ENCODE measurements around the gene MDM4. TPM values are rescaled to one million over a fixed set of nuclear protein-coding genes. Genes with fewer than 3 reads are reported as not detected.

MDM4 gene
- total and polyA plus RNA-seq, 4 donors, result 4.8 to 141 (median 57.7) TPM

- Histone ChIP-seq H3K27ac (ENCODE audit: low read depth in 1 of 2, low read length in 2 of 2) (no peak overlapping the region), H3K27me3 (ENCODE audit: control insufficient read depth in 1 of 2, insufficient read depth in 2 of 2, low read length in 1 of 2) (no peaks in the 10 kb centered on the region), H3K36me3 (ENCODE audit: control insufficient read depth in 1 of 2, insufficient read depth in 2 of 2, low read length in 1 of 2) (no peaks in the 10 kb centered on the region), H3K4me3 (ENCODE audit: low read length in 2 of 2) (no peak overlapping the region), H3K9me3 (ENCODE audit: control insufficient read depth, low read length) (no peaks in the 10 kb centered on the region), H3K4me1 (ENCODE audit: control insufficient read depth in 1 of 2, insufficient read depth in 2 of 2, low read length in 2 of 2) (no peaks in the 10 kb centered on the region)
- ATAC-seq (ENCODE audit: low FRiP score) (no peak), DNase-seq (no peak)
- intact Hi-C loops (cut with DNase I), result no loop called here
- 85 to 90% methylated on average over 10 of the region's 10 CpGs for WGBS, 2 donors
These were observed 83.4 kb downstream of the MDM4 start for GRCh38 chr1:204599596-204599995.

GRCh38 chr1:204600203-204600602 is 84.0 kb downstream of the MDM4 start:
- DNase-seq (no peak), ATAC-seq (ENCODE audit: low FRiP score) (no peak)
- H3K27me3 ChIP-seq (ENCODE audit: control insufficient read depth in 1 of 2, insufficient read depth in 2 of 2, low read length in 1 of 2), result no peaks in the 10 kb centered on the region
- H3K36me3 ChIP-seq (ENCODE audit: control insufficient read depth in 1 of 2, insufficient read depth in 2 of 2, low read length in 1 of 2), result no peaks in the 10 kb centered on the region
- H3K4me1 ChIP-seq (ENCODE audit: control insufficient read depth in 1 of 2, insufficient read depth in 2 of 2, low read length in 2 of 2), result no peaks in the 10 kb centered on the region
- H3K27ac ChIP-seq (ENCODE audit: low read depth in 1 of 2, low read length in 2 of 2), result no peak overlapping the region
- no peaks in the 10 kb centered on the region for H3K9me3 ChIP-seq (ENCODE audit: control insufficient read depth, low read length)
- 73 to 75% methylated on average over 5 of the region's 5 CpGs for WGBS, 2 donors
- no peak overlapping the region for H3K4me3 ChIP-seq (ENCODE audit: low read length in 2 of 2)
- intact Hi-C loops (cut with DNase I), result no loop called here

GRCh38 chr1:204600968-204601367 is 84.8 kb downstream of the MDM4 start:
- no peak overlapping the region for H3K4me3 ChIP-seq (ENCODE audit: low read length in 2 of 2)
- ATAC-seq (ENCODE audit: low FRiP score), result no peak
- no peaks in the 10 kb centered on the region for H3K9me3 ChIP-seq (ENCODE audit: control insufficient read depth, low read length)
- no peak overlapping the region for H3K27ac ChIP-seq (ENCODE audit: low read depth in 1 of 2, low read length in 2 of 2)
- H3K27me3 ChIP-seq (ENCODE audit: control insufficient read depth in 1 of 2, insufficient read depth in 2 of 2, low read length in 1 of 2), result no peaks in the 10 kb centered on the region
- H3K4me1 ChIP-seq (ENCODE audit: control insufficient read depth in 1 of 2, insufficient read depth in 2 of 2, low read length in 2 of 2), result no peaks in the 10 kb centered on the region
- H3K36me3 ChIP-seq (ENCODE audit: control insufficient read depth in 1 of 2, insufficient read depth in 2 of 2, low read length in 1 of 2), result no peaks in the 10 kb centered on the region
- DNase-seq, result peak in 1 of 2 donors; percentile 28
- 83 to 86% methylated on average over 4 of the region's 4 CpGs for WGBS, 2 donors
- intact Hi-C loops (cut with DNase I), result no loop called here

GRCh38 chr1:204602111-204602579 is 85.9 kb downstream of the MDM4 start:
- DNase-seq (no peak), ATAC-seq (ENCODE audit: low FRiP score) (no peak)
- Histone ChIP-seq H3K4me1 (ENCODE audit: control insufficient read depth in 1 of 2, insufficient read depth in 2 of 2, low read length in 2 of 2) (no peaks in the 10 kb centered on the region), H3K4me3 (ENCODE audit: low read length in 2 of 2) (no peak overlapping the region), H3K9me3 (ENCODE audit: control insufficient read depth, low read length) (no peaks in the 10 kb centered on the region), H3K36me3 (ENCODE audit: control insufficient read depth in 1 of 2, insufficient read depth in 2 of 2, low read length in 1 of 2) (no peaks in the 10 kb centered on the region), H3K27ac (ENCODE audit: low read depth in 1 of 2, low read length in 2 of 2) (no peak overlapping the region), H3K27me3 (ENCODE audit: control insufficient read depth in 1 of 2, insufficient read depth in 2 of 2, low read length in 1 of 2) (no peaks in the 10 kb centered on the region)
- 18 to 34% methylated on average over 6 of the region's 6 CpGs for WGBS, 2 donors
- intact Hi-C loops (cut with DNase I), result no loop called here

GRCh38 chr1:204602871-204603542 is 86.8 kb downstream of the MDM4 start:
- Histone ChIP-seq H3K36me3 (ENCODE audit: control insufficient read depth in 1 of 2, insufficient read depth in 2 of 2, low read length in 1 of 2) (no peaks in the 10 kb centered on the region), H3K4me1 (ENCODE audit: control insufficient read depth in 1 of 2, insufficient read depth in 2 of 2, low read length in 2 of 2) (no peaks in the 10 kb centered on the region), H3K27me3 (ENCODE audit: control insufficient read depth in 1 of 2, insufficient read depth in 2 of 2, low read length in 1 of 2) (no peaks in the 10 kb centered on the region), H3K9me3 (ENCODE audit: control insufficient read depth, low read length) (no peaks in the 10 kb centered on the region), H3K27ac (ENCODE audit: low read depth in 1 of 2, low read length in 2 of 2) (no peak overlapping the region), H3K4me3 (ENCODE audit: low read length in 2 of 2) (no peak overlapping the region)
- intact Hi-C loops (cut with DNase I), result no loop called here
- WGBS, 2 donors, result 76 to 82% methylated on average over 6 of the region's 6 CpGs
- ATAC-seq (ENCODE audit: low FRiP score) (no peak), DNase-seq (no peak)

GRCh38 chr1:204605791-204606190 is 89.6 kb downstream of the MDM4 start:
- Histone ChIP-seq H3K27ac (ENCODE audit: low read depth in 1 of 2, low read length in 2 of 2) (no peak overlapping the region), H3K9me3 (ENCODE audit: control insufficient read depth, low read length) (no peaks in the 10 kb centered on the region), H3K27me3 (ENCODE audit: control insufficient read depth in 1 of 2, insufficient read depth in 2 of 2, low read length in 1 of 2) (no peaks in the 10 kb centered on the region), H3K36me3 (ENCODE audit: control insufficient read depth in 1 of 2, insufficient read depth in 2 of 2, low read length in 1 of 2) (no peaks in the 10 kb centered on the region), H3K4me1 (ENCODE audit: control insufficient read depth in 1 of 2, insufficient read depth in 2 of 2, low read length in 2 of 2) (no peaks in the 10 kb centered on the region), H3K4me3 (ENCODE audit: low read length in 2 of 2) (no peak overlapping the region)
- ATAC-seq (ENCODE audit: low FRiP score), result no peak
- intact Hi-C loops (cut with DNase I), result no loop called here
- WGBS, 2 donors, result 71 to 75% methylated on average over 7 of the region's 7 CpGs
- no peak for DNase-seq

Other genes with a start within 250 kb of the MDM4 start
- 10 to 100 TPM in 1 of 2 donors, 1 to 10 TPM in 1; 3.9 to 19.6 TPM for gene PLEKHA6, start 156.5 kb upstream of the MDM4 start, total RNA-seq
- 1 to 10 TPM in 1 of 2 donors, under 1 TPM in 1; 0.56 to 6.1 TPM for gene PLEKHA6, start 156.5 kb upstream of the MDM4 start, polyA plus RNA-seq
- gene PPP1R15B, start 104.6 kb upstream of the MDM4 start, total RNA-seq, result 10 to 100 TPM; 39.3 to 59.9 TPM
- gene PPP1R15B, start 104.6 kb upstream of the MDM4 start, polyA plus RNA-seq, result 10 to 100 TPM in 1 of 2 donors, 1 to 10 TPM in 1; 6.8 to 13.7 TPM
- 10 to 100 TPM; 41.3 to 87.5 TPM for gene PIK3C2B, start 21.6 kb upstream of the MDM4 start, total RNA-seq
- gene PIK3C2B, start 21.6 kb upstream of the MDM4 start, polyA plus RNA-seq, result 10 to 100 TPM in 1 of 2 donors, 1 to 10 TPM in 1; 9.3 to 12.4 TPM
- 1 to 10 TPM; 1.3 to 6.8 TPM for gene LRRN2, start 169.3 kb downstream of the MDM4 start, total RNA-seq
- not detected for gene LRRN2, start 169.3 kb downstream of the MDM4 start, polyA plus RNA-seq

Measured in aorta (tissue), 5 donors.